HepG2 (cell line): ENCODE results near the gene NOC2L. TPM values are rescaled to one million over a fixed set of nuclear protein-coding genes. Genes with fewer than 3 reads are reported as not detected.

ENCODE experiments used
- ATAC-seq: fragments of 200-7000 bp; cut with Tn5 transposase; 3 replicates; pipeline ENCODE4 v1.9.1; 2020; ENCODE audit warnings: mild to moderate bottlenecking, moderate library complexity
- BruUV-seq: library from RNA; stranded (reverse); fragments of 400-500 nt; replicated peaks from 2 replicates; lab custom pipeline; 2021; lab: Mats Ljungman, UMichigan
- CTCF ChIA-PET: fragments of 300-600 bp; formaldehyde crosslinking; extraction: SDS; loops from one replicate; lab custom pipeline; 2021; ENCODE audit warnings: low total read pairs, inconsistent platforms, low intra/inter-chr PET ratio; lab: Yijun Ruan, JAX
- POLR2A ChIA-PET: fragments of 350-600 bp; sonication (Branson Sonifier 250); formaldehyde crosslinking; loops from one replicate; lab custom pipeline; 2020; ENCODE audit warnings: antibody characterized with exemption, inconsistent platforms; lab: Yijun Ruan, JAX
- DNase-seq: peaks from one replicate; pipeline ENCODE4 v3.0.0-alpha.2; 2015; ENCODE audit warnings: low spot score
- FAIRE-seq: peaks from 3 replicates; lab custom pipeline; 2011; peaks lifted over from hg19 to GRCh38; lab: Jason Lieb, UNC
- H2AFZ ChIP-seq: one replicate; pipeline ENCODE4 v1.6.1; 2011; ENCODE audit warnings: low read length, inconsistent platforms
- H3K27ac ChIP-seq: fragments of 300-600 bp; 3 replicates; pipeline ENCODE4 v1.8.0; 2011; ENCODE audit warnings: mixed run types, mild to moderate bottlenecking, mixed read lengths, low read length, inconsistent platforms; ENCODE audit not compliant: insufficient read depth; ENCODE audit errors: extremely low read length
- H3K27me3 ChIP-seq, 2 experiments: fragments of 200-600 bp in 1 of 2; 2 replicates in 1 of 2; 3 replicates in 1 of 2; pipeline versions ENCODE4 v1.6.0 to v1.8.0; 2011; ENCODE audit warnings: low read length in 2 of 2, mild to moderate bottlenecking in 2 of 2, moderate library complexity in 2 of 2, inconsistent platforms in 1 of 2; ENCODE audit not compliant: insufficient read depth in 2 of 2, control insufficient read depth in 1 of 2
- H3K36me3 ChIP-seq, 2 experiments: fragments of 200-600 bp in 1 of 2; replicated peaks in 1 of 2; 2 replicates in 1 of 2; 3 replicates in 1 of 2; pipeline versions ENCODE4 v1.5.1 to v1.8.0; 2011; ENCODE audit warnings: low read length in 2 of 2, inconsistent platforms in 1 of 2; ENCODE audit not compliant: insufficient read depth in 2 of 2, control insufficient read depth in 1 of 2
- H3K4me1 ChIP-seq: 2 replicates; pipeline ENCODE4 v1.5.1; 2012; ENCODE audit warnings: low read length, inconsistent platforms; ENCODE audit not compliant: insufficient read depth
- H3K4me2 ChIP-seq: 2 replicates; pipeline ENCODE4 v1.6.0; 2011; ENCODE audit warnings: low read depth, low read length, inconsistent platforms
- H3K4me3 ChIP-seq, 3 experiments: fragments of 200-600 bp in 1 of 3; sonication (generic), shearing (Covaris generic) in 1 of 3; replicated peaks in 1 of 3; 2 replicates each; pipeline ENCODE4 v1.5.1; 2011 to 2016; ENCODE audit warnings: low read length in 3 of 3, inconsistent platforms in 2 of 3, low read depth in 2 of 3, mild to moderate bottlenecking in 2 of 3, control low read depth in 1 of 3, mixed read lengths in 1 of 3; ENCODE audit not compliant: insufficient read depth in 1 of 3
- H3K79me2 ChIP-seq: one replicate; pipeline ENCODE4 v1.6.1; 2011; ENCODE audit warnings: low read length, inconsistent platforms; ENCODE audit not compliant: insufficient read depth
- H3K9ac ChIP-seq: 2 replicates; pipeline ENCODE4 v1.6.0; 2011; ENCODE audit warnings: mild to moderate bottlenecking, low read depth, low read length, inconsistent platforms; ENCODE audit not compliant: insufficient read depth
- H3K9me3 ChIP-seq: 2 replicates; pipeline ENCODE4 v1.5.1; 2012; ENCODE audit warnings: mild to moderate bottlenecking, low read length
- H4K20me1 ChIP-seq: 2 replicates; pipeline ENCODE4 v1.6.0; 2011; ENCODE audit warnings: inconsistent platforms, mild to moderate bottlenecking, low read length, moderate library complexity; ENCODE audit not compliant: insufficient read depth
- CBFB ChIP-seq: sonication (generic); formaldehyde crosslinking; IDR thresholded peaks from 2 replicates; pipeline ENCODE4 v1.4.0; 2020; ENCODE audit warnings: missing genetic modification reagents
- ZNF883 ChIP-seq: sonication (generic); formaldehyde crosslinking; IDR thresholded peaks from 2 replicates; pipeline ENCODE4 v1.5.1; 2020; ENCODE audit warnings: mild to moderate bottlenecking, missing genetic modification reagents; ENCODE audit errors: not compliant biosample characterization
- WGBS: methylation state at CpG from one replicate; pipeline ENCODE4 v1.1.6; 2017; ENCODE audit warnings: low lambda C conversion rate; 5-methylcytosine and 5-hydroxymethylcytosine counted together
- in situ Hi-C: cut with HindIII; loops from 2 replicates; pipeline ENCODE4 v1.10.0; 2017; ENCODE audit warnings: low pct_unique_long_range_greater_than_20kb; ENCODE audit not compliant: extremely low pct_ligation_motif_present
- intact Hi-C: fragments of 100-400 bp; cut with micrococcal nuclease; formaldehyde crosslinking; loops from one replicate; pipeline ENCODE4 v1.10.0; 2022; ENCODE audit not compliant: unreplicated experiment
- polyA plus RNA-seq, 8 experiments: library from polyadenylated mRNA; depleted of rRNA in 3 of 8; stranded (reverse) in 7 of 8; unstranded in 1 of 8; fragments of >200 nt; fragmentation: Illumina TruSeq in 4 of 8; extraction: Trizol in 4 of 8; gene quantifications; 2 replicates each; pipeline versions ENCODE4 v1.2.1 to v1.2.3, GENCODE V29; 2011 to 2016; ENCODE audit warnings: low read depth in 4 of 8, missing spikeins in 1 of 8, mixed read lengths in 1 of 8; ENCODE audit not compliant: insufficient read depth in 1 of 8
- total RNA-seq, 5 experiments: library from RNA; depleted of rRNA; stranded (reverse); fragments of >200 nt; fragmentation: Illumina TruSeq; extraction: Trizol; gene quantifications; 2 replicates each; pipeline ENCODE4 v1.2.3, GENCODE V29; 2016; ENCODE audit warnings: low read depth in 1 of 5
- TF ChIP-seq, protein P1 (sequence below): sonication (generic); formaldehyde crosslinking; IDR thresholded peaks from 2 replicates; pipeline ENCODE4 v1.8.1; 2023; ENCODE audit warnings: mild to moderate bottlenecking, missing genetic modification reagents, borderline replicate concordance
- TF ChIP-seq, protein P2 (sequence below): sonication (generic); formaldehyde crosslinking; IDR thresholded peaks from 2 replicates; pipeline ENCODE4 v1.8.1; 2023; ENCODE audit warnings: mild to moderate bottlenecking, inconsistent platforms, moderate library complexity, missing genetic modification reagents, borderline replicate concordance

The NOC2L gene
- total and polyA plus RNA-seq, 2 of the 13 experiments (the other 11 are each of a cell fraction or from before 2014, with no cell fraction given): 32.0 to 103 TPM

DNA sequence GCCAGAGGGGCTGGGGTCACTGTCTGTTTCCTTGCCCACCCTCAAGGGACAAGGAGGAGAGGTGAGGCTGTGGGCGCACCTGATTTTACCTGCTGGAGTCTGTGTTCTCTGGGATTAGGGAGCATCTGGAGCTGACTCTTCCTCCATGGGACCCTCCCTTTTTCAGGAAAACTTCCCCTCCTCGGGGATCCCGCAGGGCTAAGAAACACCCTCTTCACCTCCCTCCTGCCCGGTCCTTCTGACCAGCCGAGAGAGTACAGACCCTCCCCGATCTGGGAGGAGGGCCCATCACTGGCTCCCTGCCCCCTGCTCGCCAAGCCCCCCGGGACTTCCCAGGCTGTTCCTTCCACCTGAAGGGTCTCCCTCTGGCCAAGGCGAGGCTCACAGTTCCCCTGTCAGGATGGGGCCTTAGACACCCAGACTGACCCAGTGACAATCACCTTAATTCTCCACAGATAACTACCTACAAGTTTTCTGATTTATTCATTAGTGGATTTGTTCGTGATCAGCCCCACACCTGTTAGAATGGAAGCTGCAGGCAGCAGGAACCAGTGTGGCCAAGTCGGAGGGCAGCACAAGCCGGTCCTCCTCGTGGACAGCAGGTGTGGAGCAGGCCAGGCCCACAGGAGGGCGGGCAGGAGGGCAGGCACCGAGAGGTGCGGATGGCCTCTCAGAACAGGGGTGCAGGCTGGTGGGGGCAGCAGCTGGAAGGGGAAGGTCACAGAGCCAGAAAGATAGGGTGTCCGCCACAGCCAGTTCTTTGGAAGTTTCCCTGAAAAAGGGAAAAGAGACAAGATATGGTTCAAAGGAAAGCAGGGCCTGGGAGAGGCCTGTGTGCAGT, 51.2 kb downstream of the NOC2L start:
- in situ Hi-C loops: no loop called here
- no TSS peak for BruUV-seq
- no peak for DNase-seq
- H2AFZ ChIP-seq: no peak overlapping the region
- no peaks in the 10 kb centered on the region for H3K36me3 ChIP-seq
- H3K27me3 ChIP-seq: peaks cover 20 to 67% of the 10 kb centered on the region in 2 experiments; a peak in 4 of 5 replicates
- no peaks in the 10 kb centered on the region for H4K20me1 ChIP-seq
- POLR2A ChIA-PET: no interaction called here
- no peak overlapping the region for H3K9ac ChIP-seq
- intact Hi-C loops: no loop called here
- no peak overlapping the region for H3K4me2 ChIP-seq
- H3K4me3 ChIP-seq: no peak overlapping the region
- no peak for ATAC-seq
- no peak for FAIRE-seq
- no peak overlapping the region for H3K27ac ChIP-seq
- no peaks in the 10 kb centered on the region for H3K79me2 ChIP-seq
- TF ChIP-seq, protein P1, sequence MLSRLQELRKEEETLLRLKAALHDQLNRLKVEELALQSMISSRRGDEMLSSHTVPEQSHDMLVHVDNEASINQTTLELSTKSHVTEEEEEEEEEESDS (CRISPR knock-in tag): no peak
- TF ChIP-seq ZNF883 (no peak), CBFB (no peak)
- TF ChIP-seq, protein P2, sequence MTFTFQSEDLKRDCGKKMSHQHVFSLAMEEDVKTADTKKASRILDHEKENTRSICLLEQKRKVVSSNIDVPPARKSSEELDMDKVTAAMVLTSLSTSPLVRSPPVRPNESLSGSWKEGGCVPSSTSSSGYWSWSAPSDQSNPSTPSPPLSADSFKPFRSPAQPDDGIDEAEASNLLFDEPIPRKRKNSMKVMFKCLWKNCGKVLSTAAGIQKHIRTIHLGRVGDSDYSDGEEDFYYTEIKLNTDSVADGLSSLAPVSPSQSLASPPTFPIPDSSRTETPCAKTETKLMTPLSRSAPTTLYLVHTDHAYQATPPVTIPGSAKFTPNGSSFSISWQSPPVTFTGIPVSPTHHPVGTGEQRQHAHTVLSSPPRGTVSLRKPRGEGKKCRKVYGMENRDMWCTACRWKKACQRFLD (CRISPR knock-in tag): no peak
- no peaks in the 10 kb centered on the region for H3K9me3 ChIP-seq
- CTCF ChIA-PET: no interaction called here
- 25% methylated on average over 16 of the region's 17 CpGs for WGBS
- H3K4me1 ChIP-seq: peaks cover 46% of the 10 kb centered on the region
